GM19240 (cell line): ENCODE results near the gene ALG10B.

Source experiments
- DNase-seq: peaks from one replicate; pipeline ENCODE4 v3.0.0; 2011; ENCODE audit warnings: low spot score; ENCODE audit not compliant: insufficient read length

Gene ALG10B

GRCh38 chr12:38373784-38374183 lies 57.2 kb downstream of the ALG10B start:
- DNase-seq, result no peak

- DNase-seq, result no peak
These were observed 58.2 kb downstream of the ALG10B start for GRCh38 chr12:38374751-38375150.
